HepG2 (cell line): Measurements from ENCODE around the gene ADGRL1. TPM values are rescaled to one million over a fixed set of nuclear protein-coding genes. Genes with fewer than 3 reads are reported as not detected.
A peak's percentile ranks its signal among the peaks of the same experiment; 100 is the strongest.

Experiments
- ATAC-seq: fragments of 200-7000 bp; cut with Tn5 transposase; 3 replicates; pipeline ENCODE4 v1.9.1; 2020; ENCODE audit warnings: mild to moderate bottlenecking, moderate library complexity
- BruUV-seq: library from RNA; stranded (reverse); fragments of 400-500 nt; replicated peaks from 2 replicates; lab custom pipeline; 2021; lab: Mats Ljungman, UMichigan
- CTCF ChIA-PET: fragments of 300-600 bp; formaldehyde crosslinking; extraction: SDS; loops from one replicate; lab custom pipeline; 2021; ENCODE audit warnings: low total read pairs, inconsistent platforms, low intra/inter-chr PET ratio; lab: Yijun Ruan, JAX
- POLR2A ChIA-PET: fragments of 350-600 bp; sonication (Branson Sonifier 250); formaldehyde crosslinking; loops from one replicate; lab custom pipeline; 2020; ENCODE audit warnings: antibody characterized with exemption, inconsistent platforms; lab: Yijun Ruan, JAX
- DNase-seq: peaks from one replicate; pipeline ENCODE4 v3.0.0-alpha.2; 2015; ENCODE audit warnings: low spot score
- FAIRE-seq: peaks from 3 replicates; lab custom pipeline; 2011; peaks lifted over from hg19 to GRCh38; lab: Jason Lieb, UNC
- H2AFZ ChIP-seq: one replicate; pipeline ENCODE4 v1.6.1; 2011; ENCODE audit warnings: low read length, inconsistent platforms
- H3K27ac ChIP-seq: fragments of 300-600 bp; 3 replicates; pipeline ENCODE4 v1.8.0; 2011; ENCODE audit warnings: mixed run types, mild to moderate bottlenecking, mixed read lengths, low read length, inconsistent platforms; ENCODE audit not compliant: insufficient read depth; ENCODE audit errors: extremely low read length
- H3K27me3 ChIP-seq, 2 experiments: fragments of 200-600 bp in 1 of 2; 2 replicates in 1 of 2; 3 replicates in 1 of 2; pipeline versions ENCODE4 v1.6.0 to v1.8.0; 2011; ENCODE audit warnings: low read length in 2 of 2, mild to moderate bottlenecking in 2 of 2, moderate library complexity in 2 of 2, inconsistent platforms in 1 of 2; ENCODE audit not compliant: insufficient read depth in 2 of 2, control insufficient read depth in 1 of 2
- H3K36me3 ChIP-seq, 2 experiments: fragments of 200-600 bp in 1 of 2; replicated peaks in 1 of 2; 2 replicates in 1 of 2; 3 replicates in 1 of 2; pipeline versions ENCODE4 v1.5.1 to v1.8.0; 2011; ENCODE audit warnings: low read length in 2 of 2, inconsistent platforms in 1 of 2; ENCODE audit not compliant: insufficient read depth in 2 of 2, control insufficient read depth in 1 of 2
- H3K4me1 ChIP-seq: 2 replicates; pipeline ENCODE4 v1.5.1; 2012; ENCODE audit warnings: low read length, inconsistent platforms; ENCODE audit not compliant: insufficient read depth
- H3K4me2 ChIP-seq: 2 replicates; pipeline ENCODE4 v1.6.0; 2011; ENCODE audit warnings: low read depth, low read length, inconsistent platforms
- H3K4me3 ChIP-seq, 3 experiments: fragments of 200-600 bp in 1 of 3; sonication (generic), shearing (Covaris generic) in 1 of 3; replicated peaks in 1 of 3; 2 replicates each; pipeline ENCODE4 v1.5.1; 2011 to 2016; ENCODE audit warnings: low read length in 3 of 3, inconsistent platforms in 2 of 3, low read depth in 2 of 3, mild to moderate bottlenecking in 2 of 3, control low read depth in 1 of 3, mixed read lengths in 1 of 3; ENCODE audit not compliant: insufficient read depth in 1 of 3
- H3K79me2 ChIP-seq: one replicate; pipeline ENCODE4 v1.6.1; 2011; ENCODE audit warnings: low read length, inconsistent platforms; ENCODE audit not compliant: insufficient read depth
- H3K9ac ChIP-seq: 2 replicates; pipeline ENCODE4 v1.6.0; 2011; ENCODE audit warnings: mild to moderate bottlenecking, low read depth, low read length, inconsistent platforms; ENCODE audit not compliant: insufficient read depth
- H3K9me3 ChIP-seq: 2 replicates; pipeline ENCODE4 v1.5.1; 2012; ENCODE audit warnings: mild to moderate bottlenecking, low read length
- H4K20me1 ChIP-seq: 2 replicates; pipeline ENCODE4 v1.6.0; 2011; ENCODE audit warnings: inconsistent platforms, mild to moderate bottlenecking, low read length, moderate library complexity; ENCODE audit not compliant: insufficient read depth
- FOSL1 ChIP-seq: sonication (generic); formaldehyde crosslinking; IDR thresholded peaks from 2 replicates; pipeline ENCODE4 v1.9.0; 2021; ENCODE audit warnings: missing genetic modification reagents, borderline replicate concordance
- HDAC2 ChIP-seq: sonication (generic); formaldehyde crosslinking; IDR thresholded peaks from 2 replicates; pipeline ENCODE4 v1.4.0; 2020; ENCODE audit warnings: missing genetic modification reagents
- HIVEP1 ChIP-seq: sonication (generic); formaldehyde crosslinking; IDR thresholded peaks from 2 replicates; pipeline ENCODE4 v1.4.0; 2020; ENCODE audit warnings: mild to moderate bottlenecking, missing genetic modification reagents
- PREB ChIP-seq: sonication (generic); formaldehyde crosslinking; IDR thresholded peaks from 2 replicates; pipeline ENCODE4 v1.4.0; 2020; ENCODE audit warnings: missing genetic modification reagents
- TCF7 ChIP-seq: sonication (generic); IDR thresholded peaks from 2 replicates; pipeline ENCODE4 v1.6.1; 2016; ENCODE audit warnings: antibody characterized with exemption, low read depth
- ZNF577 ChIP-seq: sonication (generic); formaldehyde crosslinking; IDR thresholded peaks from 2 replicates; pipeline ENCODE4 v1.4.0; 2020; ENCODE audit warnings: mild to moderate bottlenecking, low read depth, missing genetic modification reagents, borderline replicate concordance
- ZNF605 ChIP-seq: sonication (generic); formaldehyde crosslinking; IDR thresholded peaks from 2 replicates; pipeline ENCODE4 v1.8.0; 2022; ENCODE audit warnings: mild to moderate bottlenecking, missing genetic modification reagents
- WGBS: methylation state at CpG from one replicate; pipeline ENCODE4 v1.1.6; 2017; ENCODE audit warnings: low lambda C conversion rate; 5-methylcytosine and 5-hydroxymethylcytosine counted together
- in situ Hi-C: cut with HindIII; loops from 2 replicates; pipeline ENCODE4 v1.10.0; 2017; ENCODE audit warnings: low pct_unique_long_range_greater_than_20kb; ENCODE audit not compliant: extremely low pct_ligation_motif_present
- intact Hi-C: fragments of 100-400 bp; cut with micrococcal nuclease; formaldehyde crosslinking; loops from one replicate; pipeline ENCODE4 v1.10.0; 2022; ENCODE audit not compliant: unreplicated experiment
- polyA plus RNA-seq, 8 experiments: library from polyadenylated mRNA; depleted of rRNA in 3 of 8; stranded (reverse) in 7 of 8; unstranded in 1 of 8; fragments of >200 nt; fragmentation: Illumina TruSeq in 4 of 8; extraction: Trizol in 4 of 8; gene quantifications; 2 replicates each; pipeline versions ENCODE4 v1.2.1 to v1.2.3, GENCODE V29; 2011 to 2016; ENCODE audit warnings: low read depth in 4 of 8, missing spikeins in 1 of 8, mixed read lengths in 1 of 8; ENCODE audit not compliant: insufficient read depth in 1 of 8
- total RNA-seq, 5 experiments: library from RNA; depleted of rRNA; stranded (reverse); fragments of >200 nt; fragmentation: Illumina TruSeq; extraction: Trizol; gene quantifications; 2 replicates each; pipeline ENCODE4 v1.2.3, GENCODE V29; 2016; ENCODE audit warnings: low read depth in 1 of 5
- TF ChIP-seq, protein P1 (sequence below): sonication (generic); formaldehyde crosslinking; IDR thresholded peaks from 2 replicates; pipeline ENCODE4 v1.8.1; 2023; ENCODE audit warnings: mild to moderate bottlenecking, missing genetic modification reagents, borderline replicate concordance
- TF ChIP-seq, protein P2 (sequence below): sonication (generic); formaldehyde crosslinking; IDR thresholded peaks from 2 replicates; pipeline ENCODE4 v1.9.0; 2022; ENCODE audit warnings: low read depth, missing genetic modification reagents
- TF ChIP-seq, protein P3 (sequence below): sonication (generic); IDR thresholded peaks from 2 replicates; pipeline ENCODE4 v1.6.1; 2016; ENCODE audit warnings: low read depth, borderline replicate concordance
- TF ChIP-seq, protein P4 (sequence below): sonication (generic); formaldehyde crosslinking; IDR thresholded peaks from 2 replicates; pipeline ENCODE4 v1.4.0; 2020; ENCODE audit warnings: low read depth, mild to moderate bottlenecking, missing genetic modification reagents
- TF ChIP-seq, protein P5 (sequence below): IDR thresholded peaks from 2 replicates; pipeline ENCODE4 v1.6.1; 2016; ENCODE audit warnings: low read depth, control low read depth

The ADGRL1 gene
- total and polyA plus RNA-seq, 2 of the 13 experiments (the other 11 are each of a cell fraction or from before 2014, with no cell fraction given), result 0.49 to 1.7 TPM

DNA sequence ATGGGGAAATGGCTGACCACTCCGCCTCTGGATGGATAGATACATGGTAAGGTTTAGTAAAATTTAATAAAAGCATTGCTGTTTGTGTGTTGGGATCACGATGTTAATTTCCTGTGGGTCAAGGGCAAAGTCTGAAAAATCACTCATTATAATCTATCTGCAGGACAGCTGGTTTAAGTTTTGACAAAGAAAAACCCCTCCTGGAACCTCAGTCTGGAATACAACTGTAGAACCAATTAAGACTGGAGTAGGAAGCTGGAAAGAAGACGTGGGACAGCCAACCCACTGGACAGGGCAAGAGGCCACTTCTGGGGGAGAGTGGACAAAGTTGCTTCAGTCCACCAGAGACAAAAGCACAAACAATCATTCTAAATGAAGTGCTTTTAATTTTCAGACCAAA, 86.8 kb downstream of the ADGRL1 start:
- FAIRE-seq (no peak), DNase-seq (no peak), ATAC-seq (no peak)
- peaks cover 41% of the 10 kb centered on the region for H3K4me1 ChIP-seq
- peak overlapping the region; percentile 89 for H3K9ac ChIP-seq
- H3K9me3 ChIP-seq, result no peaks in the 10 kb centered on the region
- H4K20me1 ChIP-seq, result no peaks in the 10 kb centered on the region
- ChIA-PET POLR2A (interaction anchor here (1.0 to 2.5 kb wide), 3 partner anchors 9 to 23 kb away, joined by 3 to 21 read pairs (median 3); partner anchors contain the start of gene ASF1B), CTCF (interaction anchor here (1.7 kb wide), 1 partner anchor 18 kb away, joined by 6 read pairs; the partner anchor contains the start of gene ASF1B)
- H3K79me2 ChIP-seq, result peaks cover 12% of the 10 kb centered on the region
- no peaks in the 10 kb centered on the region; a peak in 1 of 5 replicates for H3K27me3 ChIP-seq
- H3K27ac ChIP-seq, result peak overlapping the region; percentile 96
- in situ Hi-C loops, result no loop called here
- H3K4me2 ChIP-seq, result peak overlapping the region; percentile 100
- intact Hi-C loops, result loop anchor here (5.0 kb wide), 1 partner anchor 37 kb away; no protein-coding TSS in a partner anchor
- no peak overlapping the region for H2AFZ ChIP-seq
- H3K36me3 ChIP-seq, result peaks cover 0 to 4% of the 10 kb centered on the region in 2 experiments; a peak in 2 of 5 replicates
- BruUV-seq, result TSS peak; percentile 82
- 37% methylated on average over 3 of the region's 3 CpGs for WGBS
- peak overlapping the region; percentile 66 to 86 (median 75) for H3K4me3 ChIP-seq
- no peak for TF ChIP-seq HDAC2 (CRISPR knock-in tag)
- TF ChIP-seq, protein P1, sequence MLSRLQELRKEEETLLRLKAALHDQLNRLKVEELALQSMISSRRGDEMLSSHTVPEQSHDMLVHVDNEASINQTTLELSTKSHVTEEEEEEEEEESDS (CRISPR knock-in tag), result no peak
- TF ChIP-seq ZNF605 (CRISPR knock-in tag), result no peak
- TF ChIP-seq, protein P2, sequence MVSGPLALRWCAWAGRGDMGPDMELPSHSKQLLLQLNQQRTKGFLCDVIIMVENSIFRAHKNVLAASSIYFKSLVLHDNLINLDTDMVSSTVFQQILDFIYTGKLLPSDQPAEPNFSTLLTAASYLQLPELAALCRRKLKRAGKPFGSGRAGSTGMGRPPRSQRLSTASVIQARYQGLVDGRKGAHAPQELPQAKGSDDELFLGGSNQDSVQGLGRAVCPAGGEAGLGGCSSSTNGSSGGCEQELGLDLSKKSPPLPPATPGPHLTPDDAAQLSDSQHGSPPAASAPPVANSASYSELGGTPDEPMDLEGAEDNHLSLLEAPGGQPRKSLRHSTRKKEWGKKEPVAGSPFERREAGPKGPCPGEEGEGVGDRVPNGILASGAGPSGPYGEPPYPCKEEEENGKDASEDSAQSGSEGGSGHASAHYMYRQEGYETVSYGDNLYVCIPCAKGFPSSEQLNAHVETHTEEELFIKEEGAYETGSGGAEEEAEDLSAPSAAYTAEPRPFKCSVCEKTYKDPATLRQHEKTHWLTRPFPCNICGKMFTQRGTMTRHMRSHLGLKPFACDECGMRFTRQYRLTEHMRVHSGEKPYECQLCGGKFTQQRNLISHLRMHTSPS, result no peak
- no peak for TF ChIP-seq PREB
- TF ChIP-seq, protein P3, sequence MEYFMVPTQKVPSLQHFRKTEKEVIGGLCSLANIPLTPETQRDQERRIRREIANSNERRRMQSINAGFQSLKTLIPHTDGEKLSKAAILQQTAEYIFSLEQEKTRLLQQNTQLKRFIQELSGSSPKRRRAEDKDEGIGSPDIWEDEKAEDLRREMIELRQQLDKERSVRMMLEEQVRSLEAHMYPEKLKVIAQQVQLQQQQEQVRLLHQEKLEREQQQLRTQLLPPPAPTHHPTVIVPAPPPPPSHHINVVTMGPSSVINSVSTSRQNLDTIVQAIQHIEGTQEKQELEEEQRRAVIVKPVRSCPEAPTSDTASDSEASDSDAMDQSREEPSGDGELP, result no peak
- no peak for TF ChIP-seq TCF7
- no peak for TF ChIP-seq HIVEP1
- TF ChIP-seq, protein P4, sequence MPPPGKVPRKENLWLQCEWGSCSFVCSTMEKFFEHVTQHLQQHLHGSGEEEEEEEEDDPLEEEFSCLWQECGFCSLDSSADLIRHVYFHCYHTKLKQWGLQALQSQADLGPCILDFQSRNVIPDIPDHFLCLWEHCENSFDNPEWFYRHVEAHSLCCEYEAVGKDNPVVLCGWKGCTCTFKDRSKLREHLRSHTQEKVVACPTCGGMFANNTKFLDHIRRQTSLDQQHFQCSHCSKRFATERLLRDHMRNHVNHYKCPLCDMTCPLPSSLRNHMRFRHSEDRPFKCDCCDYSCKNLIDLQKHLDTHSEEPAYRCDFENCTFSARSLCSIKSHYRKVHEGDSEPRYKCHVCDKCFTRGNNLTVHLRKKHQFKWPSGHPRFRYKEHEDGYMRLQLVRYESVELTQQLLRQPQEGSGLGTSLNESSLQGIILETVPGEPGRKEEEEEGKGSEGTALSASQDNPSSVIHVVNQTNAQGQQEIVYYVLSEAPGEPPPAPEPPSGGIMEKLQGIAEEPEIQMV (CRISPR knock-in tag), result no peak
- TF ChIP-seq, protein P5, sequence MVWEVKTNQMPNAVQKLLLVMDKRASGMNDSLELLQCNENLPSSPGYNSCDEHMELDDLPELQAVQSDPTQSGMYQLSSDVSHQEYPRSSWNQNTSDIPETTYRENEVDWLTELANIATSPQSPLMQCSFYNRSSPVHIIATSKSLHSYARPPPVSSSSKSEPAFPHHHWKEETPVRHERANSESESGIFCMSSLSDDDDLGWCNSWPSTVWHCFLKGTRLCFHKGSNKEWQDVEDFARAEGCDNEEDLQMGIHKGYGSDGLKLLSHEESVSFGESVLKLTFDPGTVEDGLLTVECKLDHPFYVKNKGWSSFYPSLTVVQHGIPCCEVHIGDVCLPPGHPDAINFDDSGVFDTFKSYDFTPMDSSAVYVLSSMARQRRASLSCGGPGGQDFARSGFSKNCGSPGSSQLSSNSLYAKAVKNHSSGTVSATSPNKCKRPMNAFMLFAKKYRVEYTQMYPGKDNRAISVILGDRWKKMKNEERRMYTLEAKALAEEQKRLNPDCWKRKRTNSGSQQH (CRISPR knock-in tag), result no peak
- no peak for TF ChIP-seq FOSL1 (CRISPR knock-in tag)
- no peak for TF ChIP-seq ZNF577 (CRISPR knock-in tag)
- TF ChIP-seq, all 625 proteins: peak for 0
